Activated CD4-positive, alpha-beta T cell treated with anti-CD3 and anti-CD28 coated beads for 4 hours (primary cell): Measurements from ENCODE around the gene POLR3F.
"Not testable (repeated sequence)": the region's sequence is repeated elsewhere in the genome, so short reads cannot be mapped to it uniquely, and the experiment has no call there.

Source experiments
- DNase-seq, 2 donors: peaks; one replicate each; pipeline ENCODE4 v3.0.0-alpha.2; 2020

The POLR3F gene, protein sequence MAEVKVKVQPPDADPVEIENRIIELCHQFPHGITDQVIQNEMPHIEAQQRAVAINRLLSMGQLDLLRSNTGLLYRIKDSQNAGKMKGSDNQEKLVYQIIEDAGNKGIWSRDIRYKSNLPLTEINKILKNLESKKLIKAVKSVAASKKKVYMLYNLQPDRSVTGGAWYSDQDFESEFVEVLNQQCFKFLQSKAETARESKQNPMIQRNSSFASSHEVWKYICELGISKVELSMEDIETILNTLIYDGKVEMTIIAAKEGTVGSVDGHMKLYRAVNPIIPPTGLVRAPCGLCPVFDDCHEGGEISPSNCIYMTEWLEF

DNA sequence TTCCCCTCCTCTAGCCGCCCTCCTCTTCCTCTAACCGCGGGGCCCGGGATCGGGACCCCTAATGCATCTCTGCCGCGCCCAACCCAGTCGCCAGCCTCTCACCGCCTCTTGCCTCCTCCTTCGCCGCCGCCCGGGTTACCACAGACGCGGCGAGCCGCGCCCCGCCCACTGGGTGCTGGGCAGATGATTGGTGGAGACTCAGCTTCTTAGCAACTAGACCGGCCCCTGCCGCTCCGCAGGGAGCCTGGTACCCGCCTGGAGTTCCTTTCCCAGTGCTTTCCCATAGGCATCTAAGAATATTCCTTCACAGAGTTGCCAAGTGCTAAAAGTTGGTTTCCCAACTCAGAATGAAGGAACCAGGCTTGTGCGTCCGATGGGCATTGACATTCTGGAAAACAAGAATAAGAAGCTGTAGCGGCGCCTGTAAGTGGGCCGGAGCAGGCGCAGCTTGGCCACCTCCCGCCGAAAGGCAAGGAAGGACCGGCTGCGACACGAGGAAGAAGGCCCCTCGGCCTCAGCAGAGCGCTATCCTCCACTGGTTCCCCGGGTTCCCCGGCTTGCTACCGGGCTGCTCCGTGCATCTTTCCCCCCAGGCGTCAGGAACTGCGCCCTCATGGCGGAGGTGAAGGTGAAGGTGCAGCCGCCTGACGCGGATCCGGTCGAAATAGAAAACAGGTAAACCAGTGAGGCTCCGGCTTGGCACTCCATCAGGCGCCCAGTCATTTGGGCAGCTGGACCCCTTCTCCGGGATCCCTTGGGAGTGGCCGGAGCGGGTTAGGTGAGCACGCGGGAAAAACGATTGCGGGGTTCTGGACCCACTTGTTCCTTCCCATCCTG is at the start of gene POLR3F, which contains the start of gene DZANK1:
Gene POLR3F (plus strand): TSS at position 497 of the 837 bp plus-strand sequence. CDS start 117 bp downstream, at position 614.
Gene DZANK1 (minus strand): TSS at position 137 of the 837 bp plus-strand sequence. CDS start 1,672 bp downstream, outside the sequence.
- peak; percentile 90 to 92 for DNase-seq

DNA sequence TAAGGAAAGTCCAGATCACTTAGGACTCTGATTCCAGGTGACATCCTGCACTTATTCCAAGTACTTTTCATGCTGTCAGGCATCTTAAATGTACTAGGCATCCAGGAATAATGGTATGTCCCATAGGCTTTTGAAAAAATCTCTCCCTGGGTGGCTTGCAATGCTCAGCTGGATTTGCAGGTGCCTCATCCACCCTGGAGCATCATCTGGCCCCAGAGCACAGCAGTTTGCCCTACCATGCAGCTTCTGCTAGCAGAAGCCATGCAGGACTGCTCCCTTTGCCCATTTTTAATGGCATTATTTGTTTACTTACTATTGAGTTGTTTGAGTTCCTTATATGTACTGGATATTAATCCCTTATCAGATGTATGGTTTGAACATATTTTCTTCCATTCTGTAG is 45.6 kb upstream of the POLR3F start:
- DNase-seq, result no peak

DNA sequence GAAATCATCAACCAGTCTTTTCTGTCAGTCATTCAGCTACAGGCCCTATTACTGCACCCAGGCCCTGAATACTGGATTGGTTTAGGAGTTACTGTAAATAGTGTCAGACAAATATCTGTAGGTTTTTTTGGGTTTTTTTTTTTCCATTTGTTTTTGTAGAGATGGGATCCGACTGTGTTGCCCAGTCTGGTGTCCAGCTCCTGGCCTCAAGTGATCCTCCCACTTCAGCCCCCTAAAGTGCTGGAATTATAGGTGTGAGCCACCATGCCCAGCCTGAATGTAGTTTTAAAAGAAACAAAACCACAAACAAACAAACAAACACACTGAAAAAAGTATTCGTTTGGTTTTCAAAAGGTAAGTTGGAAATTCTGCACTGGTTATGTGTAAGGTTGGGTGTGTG is 40.0 kb upstream of the POLR3F start:
- DNase-seq, result no peak

DNA sequence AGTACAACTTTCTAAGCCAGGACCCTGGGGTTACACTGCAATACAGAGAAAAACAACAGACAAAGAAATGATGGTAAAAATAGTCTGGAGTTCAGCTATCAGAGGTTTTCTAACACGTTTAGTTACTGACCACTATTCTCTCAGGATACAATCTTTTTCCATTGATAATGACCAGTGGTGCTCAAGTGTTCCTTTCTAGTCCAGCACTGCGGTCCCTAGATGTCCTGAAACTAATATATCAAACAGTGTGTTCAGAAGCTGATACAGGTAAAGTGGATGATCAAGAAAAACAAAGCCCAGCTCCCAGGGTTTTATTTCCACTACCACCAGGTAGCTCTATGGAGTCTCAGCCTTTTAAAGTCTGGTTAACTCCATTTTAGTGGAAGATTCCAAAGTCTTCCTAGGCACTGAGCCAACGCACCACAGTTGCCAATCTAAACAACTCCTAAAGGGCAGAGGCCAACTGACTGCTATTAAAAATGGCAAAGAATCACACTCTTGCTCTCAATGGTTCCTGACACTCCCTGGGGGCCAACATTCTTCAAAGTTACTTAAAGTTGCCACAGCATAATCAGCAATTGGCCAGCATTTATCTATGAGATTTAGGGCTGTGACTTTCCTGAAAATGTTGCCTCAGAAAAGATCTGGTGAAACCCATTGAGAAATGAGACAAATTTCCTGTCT is 38.6 kb upstream of the POLR3F start:
- DNase-seq, result no peak

DNA sequence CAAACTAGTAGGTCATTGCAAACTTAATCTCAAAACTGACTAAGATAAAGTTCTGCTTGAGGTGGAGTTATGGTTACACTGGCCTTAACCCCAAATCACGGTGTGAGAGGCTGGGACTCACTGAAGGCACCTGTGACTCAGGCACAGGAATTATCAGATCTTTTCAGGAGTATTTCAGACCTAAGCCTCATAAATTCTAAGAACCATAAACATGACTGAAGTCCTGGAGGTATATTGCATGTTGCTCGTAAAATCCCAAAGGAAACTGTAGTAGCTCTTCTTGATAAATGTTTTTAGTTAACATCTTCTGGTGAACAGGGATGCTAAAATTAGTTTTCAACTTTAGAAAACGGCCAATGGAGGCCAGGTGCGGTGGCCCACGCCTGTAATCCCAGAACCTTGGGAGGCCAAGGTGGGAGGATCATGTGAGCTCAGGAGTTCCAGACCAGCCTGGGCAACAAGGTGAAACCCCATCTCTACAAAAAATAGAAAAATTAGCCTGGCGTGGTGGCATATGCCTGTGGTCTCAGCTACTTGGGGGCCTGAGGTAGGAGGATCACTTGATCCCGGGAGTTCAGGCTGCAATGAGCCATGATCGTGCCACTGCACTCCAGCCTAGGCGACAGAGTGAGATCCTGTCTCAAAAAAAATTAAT is 36.9 kb upstream of the POLR3F start:
- DNase-seq, result no peak

DNA sequence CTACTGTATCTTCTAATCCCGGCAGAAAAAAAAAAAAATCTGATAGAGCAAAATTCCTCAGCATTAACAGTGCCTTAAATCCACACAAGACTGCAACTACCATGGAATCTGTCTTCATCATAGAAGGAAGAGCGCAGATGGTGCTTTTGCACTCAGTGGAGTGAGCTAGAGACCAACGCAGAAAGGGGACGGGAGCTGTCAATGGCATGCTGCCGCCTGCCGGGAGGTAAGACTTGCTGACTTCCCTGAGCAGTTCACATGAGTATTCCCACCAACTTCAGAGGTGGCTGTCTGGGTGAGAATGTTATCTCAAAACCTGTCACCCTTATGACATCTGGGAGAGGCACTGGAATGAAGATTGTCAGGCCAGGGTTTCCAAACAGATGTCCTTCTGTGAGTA is 36.0 kb upstream of the POLR3F start:
- DNase-seq, result no peak

DNA sequence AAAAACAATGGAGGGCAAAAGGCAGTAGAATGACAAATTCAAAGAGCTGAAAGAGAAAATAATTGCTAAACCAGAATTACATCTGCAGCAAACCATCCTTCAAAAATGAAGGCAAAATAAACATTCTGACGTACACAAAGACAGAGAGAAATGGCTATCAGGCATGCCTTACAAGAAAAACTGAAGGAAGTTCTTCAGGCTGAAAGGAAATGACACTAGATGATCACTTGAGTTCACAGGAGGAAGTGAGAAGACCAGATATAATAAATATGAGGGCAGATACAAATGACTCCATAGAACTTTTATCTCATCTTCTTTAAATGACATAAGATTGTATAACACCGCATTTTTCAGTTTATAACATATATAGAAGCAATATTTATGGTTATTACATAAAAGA is 30.3 kb upstream of the POLR3F start:
- DNase-seq, result no peak

DNA sequence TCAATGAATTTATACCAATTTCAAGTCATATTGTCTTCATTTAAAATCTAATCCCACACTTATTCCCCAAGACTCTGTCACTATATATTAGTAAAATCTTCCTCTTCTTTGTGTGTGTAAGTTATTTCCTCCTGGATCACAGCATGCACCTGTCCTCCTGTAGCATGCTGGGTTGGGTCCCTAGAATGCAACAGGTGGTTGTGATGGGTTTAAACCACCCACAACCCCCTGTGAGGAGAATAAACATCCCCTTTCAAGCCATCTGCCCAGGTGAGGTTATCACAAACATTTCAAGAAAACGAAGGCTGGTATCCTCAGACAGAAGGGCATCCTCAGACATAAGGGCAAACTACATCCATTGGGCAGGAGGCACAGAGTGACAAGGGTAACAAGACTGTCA is 26.8 kb upstream of the POLR3F start:
- DNase-seq, result no peak

DNA sequence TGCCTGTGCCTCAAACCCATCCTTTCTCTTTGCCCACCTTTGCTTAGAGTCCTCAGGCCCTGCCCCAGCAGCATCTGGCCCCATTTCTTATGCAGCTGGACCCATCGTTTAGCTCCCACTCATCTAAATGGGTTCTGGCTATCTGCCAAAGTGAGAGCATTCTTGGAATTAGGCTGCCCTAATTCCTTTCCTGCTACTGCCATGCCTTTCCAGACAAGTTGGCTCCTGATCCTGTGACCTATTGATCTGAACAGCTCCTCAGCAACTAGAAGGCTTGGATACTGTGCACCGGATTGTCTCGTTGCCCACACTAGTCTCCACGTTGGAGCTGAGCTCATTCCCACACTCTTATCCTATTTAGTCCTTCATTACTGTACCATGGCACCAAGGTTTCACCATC is 23.3 kb upstream of the POLR3F start:
- no peak for DNase-seq

DNA sequence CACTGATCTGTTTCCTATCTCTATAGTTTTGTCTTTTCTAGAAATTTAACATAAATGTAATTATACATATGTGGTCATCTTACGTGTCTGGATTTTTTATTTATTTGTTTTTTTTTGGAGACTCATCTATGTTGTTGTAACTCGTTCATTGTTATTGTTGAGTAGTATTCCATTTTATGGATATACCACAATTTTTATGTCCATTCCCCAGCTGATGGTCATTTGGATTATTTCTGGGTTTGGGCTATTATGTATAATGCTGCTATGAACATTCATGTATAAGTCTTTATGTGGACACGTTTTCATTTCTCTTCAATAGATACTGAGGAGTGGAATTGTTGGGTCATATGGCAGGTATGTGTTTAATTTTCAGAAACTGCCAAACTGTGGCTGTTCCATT is 10.6 kb upstream of the POLR3F start:
- no peak for DNase-seq

DNA sequence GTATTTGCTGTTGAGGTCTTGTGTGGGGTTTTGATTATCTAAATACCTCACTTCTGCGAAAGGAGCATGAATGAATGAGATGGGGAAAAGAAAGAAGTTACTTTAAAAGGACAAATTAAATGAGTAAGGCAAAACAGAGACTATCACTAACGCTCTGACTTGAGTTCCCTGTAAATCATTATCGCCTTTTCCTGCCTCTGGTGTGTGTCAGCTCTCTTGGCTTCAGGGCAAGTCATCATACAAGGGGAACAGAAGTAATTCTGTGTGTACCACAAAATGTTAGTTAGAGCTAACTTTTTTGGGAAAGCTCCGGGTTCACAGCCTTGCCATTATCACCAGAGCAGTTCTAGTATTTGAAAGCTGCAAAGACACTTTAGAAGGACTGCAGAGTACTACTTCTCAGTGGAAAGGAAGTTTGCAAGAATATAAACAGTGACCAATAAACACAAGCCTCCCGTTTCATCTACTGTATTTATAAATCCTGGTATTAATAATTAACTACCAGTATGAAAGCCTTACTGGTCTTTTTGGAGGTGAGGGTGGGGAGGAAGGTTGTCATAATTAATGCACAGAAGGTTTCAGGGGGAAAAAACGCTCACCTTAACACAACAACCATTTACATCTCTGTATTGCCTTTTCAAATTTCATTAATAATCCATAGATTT is 1.5 kb upstream of the POLR3F start:
- no peak for DNase-seq

DNA sequence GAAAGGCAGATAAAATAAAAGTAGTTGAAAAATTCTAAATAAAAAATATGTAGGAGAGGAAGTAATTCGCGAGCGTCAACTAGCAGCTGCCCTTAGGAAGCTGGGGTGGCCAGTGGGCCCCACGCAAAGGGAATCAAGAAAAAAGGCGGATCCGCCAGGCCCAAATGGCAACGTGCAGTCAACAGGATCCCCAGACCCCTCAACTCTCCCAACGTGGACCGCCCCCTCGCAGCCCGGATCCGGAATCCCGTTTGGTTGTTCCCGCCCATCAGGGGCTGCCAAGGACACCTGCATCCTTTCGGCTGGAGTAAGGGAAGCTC is 656 bp upstream of the POLR3F start:
- no peak for DNase-seq

DNA sequence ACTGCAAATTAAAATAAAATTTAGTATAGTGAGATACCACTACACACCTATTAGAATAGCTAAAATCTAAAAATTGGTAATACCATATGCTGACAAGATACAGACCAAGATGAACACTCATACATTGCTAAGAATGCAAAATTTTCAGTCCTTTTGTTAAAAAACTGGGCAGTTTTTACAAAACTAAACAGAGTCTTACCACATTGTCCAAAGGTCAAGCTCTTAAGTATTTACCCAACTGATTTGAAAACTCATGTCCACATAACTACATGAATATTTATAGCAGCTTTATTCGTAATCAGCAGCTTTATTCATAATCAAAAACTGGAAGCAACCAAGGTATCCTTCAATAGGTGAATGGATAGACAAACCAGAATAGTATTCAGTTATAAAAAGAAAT is 10.0 kb downstream of the POLR3F start:
- no peak for DNase-seq

DNA sequence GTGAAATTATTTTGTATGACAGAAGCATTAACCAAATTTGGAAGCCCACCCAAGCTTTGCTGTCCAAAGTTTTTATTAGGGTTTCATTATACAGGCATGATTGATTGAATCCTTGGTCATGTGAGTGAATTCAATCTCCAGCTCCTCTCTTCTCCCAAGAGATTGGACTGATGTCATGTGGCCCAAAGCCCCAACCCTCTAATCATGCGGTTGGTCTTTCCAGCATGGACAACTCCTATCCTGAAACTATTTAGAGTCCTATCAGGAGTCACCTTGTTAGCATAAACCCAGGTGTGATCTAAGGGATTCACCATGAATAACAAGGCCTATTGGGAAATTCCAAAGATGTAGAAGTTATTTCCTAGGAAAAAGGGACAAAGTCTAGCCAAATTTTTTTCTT is 10.6 kb downstream of the POLR3F start:
- DNase-seq, result no peak

DNA sequence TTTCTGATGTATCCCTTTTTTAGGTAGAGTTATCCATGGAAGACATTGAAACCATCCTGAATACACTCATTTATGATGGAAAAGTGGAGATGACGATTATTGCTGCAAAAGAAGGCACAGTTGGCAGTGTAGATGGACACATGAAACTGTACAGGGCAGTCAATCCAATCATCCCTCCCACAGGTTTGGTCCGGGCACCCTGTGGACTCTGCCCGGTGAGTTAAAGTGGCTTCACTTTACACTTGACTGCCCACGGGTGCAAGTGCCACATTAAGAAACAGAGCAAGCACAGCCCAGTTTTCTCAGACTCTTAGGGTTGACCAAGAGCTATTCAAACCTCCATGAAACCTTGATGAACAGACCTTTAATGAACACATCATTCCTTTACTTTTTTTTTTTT is 14.4 kb downstream of the POLR3F start:
- DNase-seq, result no peak

DNA sequence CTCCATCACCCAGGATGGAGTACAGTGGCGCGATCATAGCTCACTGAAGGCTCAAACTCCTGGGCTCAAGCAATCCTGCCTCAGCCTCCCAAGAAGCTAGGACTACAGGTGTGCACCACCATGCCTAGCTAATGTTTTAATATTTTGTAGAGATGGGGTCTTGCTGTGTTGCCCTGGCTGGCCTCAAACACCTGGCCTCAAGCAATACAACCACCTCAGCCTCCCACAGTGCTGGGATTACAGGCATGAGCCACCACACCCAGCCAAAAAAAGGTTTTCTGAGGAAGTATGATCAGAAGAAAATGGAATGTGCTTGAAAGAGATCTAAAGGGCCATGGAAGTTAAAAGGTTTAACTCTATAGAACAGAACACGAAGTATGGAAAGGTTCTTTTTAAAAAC is 21.1 kb downstream of the POLR3F start:
- no peak for DNase-seq

DNA sequence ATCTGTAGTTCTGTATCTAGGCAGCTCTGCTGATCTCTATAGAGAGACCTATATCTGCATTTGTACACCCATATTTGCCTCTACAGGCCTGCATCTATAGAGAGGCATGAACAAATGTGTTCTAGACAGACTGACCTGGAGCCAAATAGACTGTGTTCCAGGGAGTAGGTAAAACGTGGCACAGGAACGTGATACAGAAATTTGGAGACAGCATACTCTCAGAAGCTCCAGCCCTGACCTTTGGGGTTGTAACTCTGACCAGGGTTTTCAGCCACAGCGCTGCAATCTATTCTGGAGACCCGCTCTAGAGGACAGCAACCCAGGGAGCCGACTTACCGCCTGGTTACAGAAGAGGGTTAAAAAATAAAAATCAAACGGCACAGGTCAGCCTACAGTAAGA is 28.9 kb downstream of the POLR3F start:
- no peak for DNase-seq

DNA sequence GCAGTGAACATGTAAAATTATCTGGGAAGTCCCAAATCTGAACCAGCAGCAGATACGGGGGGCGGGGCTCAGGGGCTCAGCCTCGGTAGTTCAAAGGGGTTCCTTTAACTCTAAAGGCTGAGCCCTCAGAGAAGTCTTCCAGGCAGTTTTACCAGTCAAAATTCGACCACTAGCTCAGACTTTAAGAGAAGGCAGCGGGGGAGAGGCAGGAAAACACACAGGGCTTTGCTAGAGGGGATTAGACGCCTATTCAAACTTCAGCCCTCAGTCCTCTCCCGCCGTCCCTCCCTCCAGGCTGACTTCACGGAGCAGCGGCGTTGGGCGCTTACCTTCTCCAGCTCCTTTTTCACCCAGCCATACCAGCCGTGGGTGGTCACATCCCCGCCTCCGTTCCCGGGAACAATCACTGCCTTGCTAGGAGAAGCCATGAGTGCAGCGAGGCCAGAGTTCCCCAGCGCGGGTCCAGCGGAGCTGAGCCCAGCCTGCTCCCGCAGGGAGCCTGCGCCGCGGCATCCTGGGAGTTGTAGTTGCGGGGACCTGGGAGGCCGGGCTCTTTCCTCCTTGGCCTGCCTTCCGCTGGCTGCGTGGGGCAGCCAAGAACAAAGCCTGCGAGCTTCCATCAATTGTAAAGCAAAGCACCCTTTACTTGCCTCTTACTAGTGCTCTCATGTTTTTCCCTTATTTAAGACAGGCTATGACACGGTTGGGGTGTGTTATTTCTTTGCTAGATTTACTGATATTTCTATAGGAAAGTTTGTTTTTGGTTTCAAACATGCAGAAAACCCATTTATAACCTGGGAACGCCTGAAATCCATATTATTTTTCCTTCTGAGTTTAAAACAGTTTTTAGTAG is 29.8 kb downstream of the POLR3F start, which contains the start of gene RBBP9:
Gene RBBP9 (minus strand): TSS at position 486 of the 853 bp plus-strand sequence. CDS start 58 bp downstream, at position 428.
- peak; percentile 63 to 67 for DNase-seq

DNA sequence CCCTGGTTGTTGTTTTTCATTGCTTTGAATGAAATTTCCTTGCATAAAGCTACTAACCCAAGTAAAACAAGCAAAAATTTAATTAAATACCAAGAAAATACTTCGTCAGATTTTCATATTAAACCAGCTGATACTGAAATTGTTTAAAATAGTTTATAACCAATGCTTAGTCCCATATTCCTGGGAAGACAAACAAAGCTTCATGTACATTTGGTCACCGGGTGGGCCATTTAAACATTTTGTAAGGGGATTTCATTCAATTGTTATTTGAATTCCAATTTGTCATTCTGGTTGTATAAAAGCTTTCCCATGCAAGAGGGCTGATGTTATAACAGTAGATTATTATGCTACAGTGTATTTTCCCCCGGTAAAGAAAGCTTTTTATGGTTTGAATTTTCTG is 30.4 kb downstream of the POLR3F start:
- no peak for DNase-seq

DNA sequence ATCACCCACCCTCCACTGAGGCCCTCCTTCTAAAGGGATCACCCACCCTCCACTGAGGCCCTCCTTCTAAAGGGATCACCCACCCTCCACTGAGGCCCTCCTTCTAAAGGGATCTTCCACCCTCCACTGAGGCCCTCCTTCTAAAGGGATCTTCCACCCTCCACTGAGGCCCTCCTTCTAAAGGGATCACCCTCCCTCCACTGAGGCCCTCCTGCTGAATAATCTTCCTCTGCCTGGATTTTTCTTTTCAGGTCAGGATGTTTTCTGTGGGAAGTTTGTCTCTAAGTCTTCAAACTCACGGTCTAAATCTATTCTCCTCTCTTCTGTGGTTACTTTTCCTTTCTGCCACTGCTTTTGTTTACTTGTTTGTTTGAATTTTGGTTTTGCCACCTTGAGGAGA is 34.5 kb downstream of the POLR3F start:
- DNase-seq, result not testable (repeated sequence)

DNA sequence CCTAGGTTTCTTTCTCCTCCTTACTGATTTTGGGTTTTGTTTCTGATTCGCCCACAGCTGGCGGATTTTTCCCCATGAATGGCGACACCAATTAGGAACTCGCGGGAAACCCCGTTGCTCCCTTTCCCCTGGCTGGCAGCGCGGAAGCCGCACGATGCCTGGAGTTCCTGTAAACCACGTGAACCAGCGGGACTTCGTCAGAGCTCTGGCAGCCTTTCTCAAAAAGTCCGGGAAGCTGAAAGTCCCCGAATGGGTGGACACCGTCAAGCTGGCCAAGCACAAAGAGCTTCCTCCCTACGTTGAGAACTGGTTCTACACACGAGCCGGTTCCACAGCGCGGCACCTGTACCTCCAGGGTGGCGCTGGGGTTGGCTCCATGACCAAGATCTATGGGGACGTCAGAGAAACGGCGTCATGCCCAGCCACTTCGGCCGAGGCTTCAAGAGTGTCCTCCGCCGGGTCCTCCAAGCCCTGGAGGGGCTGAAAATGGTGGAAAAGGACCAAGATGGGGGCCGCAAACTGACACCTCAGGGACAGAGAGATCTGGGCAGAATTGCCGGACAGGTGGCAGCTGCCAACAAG is 37.4 kb downstream of the POLR3F start:
- DNase-seq, result no peak
